PFSK-1 (cell line): ENCODE data around the gene FOXF1.

ENCODE experiments used
- FOXP2 ChIP-seq: optimal IDR thresholded peaks from 2 replicates; pipeline ENCODE3; 2011; ENCODE audit warnings: borderline replicate concordance, control low read depth, inconsistent platforms; ENCODE audit not compliant: insufficient read depth; ENCODE audit errors: extremely low read length, extremely low read depth
- POLR2AphosphoS5 ChIP-seq: IDR thresholded peaks from 2 replicates; pipeline ENCODE4 v1.6.1; 2012; ENCODE audit warnings: low read depth, mild to moderate bottlenecking, control low read depth, low read length, moderate library complexity
- REST ChIP-seq, 2 experiments: IDR thresholded peaks; 2 replicates each; pipeline versions ENCODE4 v1.6.1 to v1.8.0; 2011 to 2012; ENCODE audit warnings: low read depth in 2 of 2, low read length in 2 of 2, control low read depth in 1 of 2, inconsistent platforms in 1 of 2, mild to moderate bottlenecking in 1 of 2, moderate library complexity in 1 of 2; ENCODE audit not compliant: insufficient read depth in 1 of 2
- SIN3A ChIP-seq: IDR thresholded peaks from 2 replicates; pipeline ENCODE4 v1.6.1; 2012; ENCODE audit warnings: mild to moderate bottlenecking, low read length, moderate library complexity, borderline replicate concordance; ENCODE audit not compliant: insufficient read depth
- TAF1 ChIP-seq: IDR thresholded peaks from 2 replicates; pipeline ENCODE4 v1.6.1; 2012; ENCODE audit warnings: low read length, control low read depth, borderline replicate concordance; ENCODE audit not compliant: insufficient read depth

Gene FOXF1

GRCh38 chr16:86512860-86513470, 2.6 kb downstream of the FOXF1 start:
- no peak for TF ChIP-seq FOXP2

- TF ChIP-seq TAF1: no peak
- no peak for TF ChIP-seq POLR2AphosphoS5
- TF ChIP-seq SIN3A: no peak
- TF ChIP-seq REST (IDR thresholded peaks at IDR 0.05; ENCODE audit: insufficient read depth in 1 of 2, low read depth in 2 of 2, low read length in 2 of 2): no peak
- TF ChIP-seq FOXP2: no peak
These were observed 3.3 kb downstream of the FOXF1 start for GRCh38 chr16:86513471-86514277.

GRCh38 chr16:86514481-86515376, 4.4 kb downstream of the FOXF1 start:
- TF ChIP-seq SIN3A (no peak), TAF1 (no peak), FOXP2 (no peak)

GRCh38 chr16:86515413-86515776, 5.1 kb downstream of the FOXF1 start:
- TF ChIP-seq REST (IDR thresholded peaks at IDR 0.05; ENCODE audit: insufficient read depth in 1 of 2, low read depth in 2 of 2, low read length in 2 of 2) (no peak), POLR2AphosphoS5 (no peak), FOXP2 (no peak), SIN3A (no peak), TAF1 (no peak)

GRCh38 chr16:86515777-86516622, 5.7 kb downstream of the FOXF1 start:
- TF ChIP-seq TAF1 (no peak), SIN3A (no peak), FOXP2 (no peak), POLR2AphosphoS5 (no peak), REST (IDR thresholded peaks at IDR 0.05; ENCODE audit: insufficient read depth in 1 of 2, low read depth in 2 of 2, low read length in 2 of 2) (no peak)
